ENCODE measurements around the gene SHANK2. TPM values are rescaled to one million over a fixed set of nuclear protein-coding genes. Genes with fewer than 3 reads are reported as not detected.

SHANK2 gene
- total RNA-seq, 1 donor from 2014 or later = 59.8 TPM

DNA sequence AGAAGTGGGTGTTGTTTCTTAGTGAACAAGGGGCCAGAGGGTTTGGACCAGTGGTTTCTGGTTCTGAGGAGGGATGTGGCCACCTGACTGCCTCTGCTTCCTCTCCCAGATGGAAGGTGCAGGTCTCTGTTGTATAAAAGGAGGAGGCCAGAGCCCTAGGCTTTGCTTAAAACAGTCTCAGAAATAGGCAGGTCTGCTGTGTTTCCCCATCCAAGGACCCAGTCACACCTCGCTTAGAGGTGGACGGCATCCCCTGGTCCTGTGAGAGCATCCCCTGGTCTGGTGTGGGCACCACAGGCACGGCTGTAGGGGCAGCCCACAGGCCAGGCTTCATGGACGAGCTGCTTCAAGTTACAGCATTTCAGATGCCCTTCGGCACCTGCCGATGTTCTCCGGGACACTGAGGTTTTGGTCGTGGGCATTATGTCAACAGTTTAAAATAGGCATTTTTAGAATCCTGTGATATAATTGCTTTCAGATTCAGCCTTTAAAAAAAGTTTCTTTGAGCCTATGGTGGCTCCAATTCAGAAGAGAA lies 45.7 kb upstream of the SHANK2 start:
- no peak overlapping the region for H3K27ac ChIP-seq
- H3K4me1 ChIP-seq = no peaks in the 10 kb centered on the region
- peaks cover 3% of the 10 kb centered on the region for H3K27me3 ChIP-seq (ENCODE audit: low read depth)

DNA sequence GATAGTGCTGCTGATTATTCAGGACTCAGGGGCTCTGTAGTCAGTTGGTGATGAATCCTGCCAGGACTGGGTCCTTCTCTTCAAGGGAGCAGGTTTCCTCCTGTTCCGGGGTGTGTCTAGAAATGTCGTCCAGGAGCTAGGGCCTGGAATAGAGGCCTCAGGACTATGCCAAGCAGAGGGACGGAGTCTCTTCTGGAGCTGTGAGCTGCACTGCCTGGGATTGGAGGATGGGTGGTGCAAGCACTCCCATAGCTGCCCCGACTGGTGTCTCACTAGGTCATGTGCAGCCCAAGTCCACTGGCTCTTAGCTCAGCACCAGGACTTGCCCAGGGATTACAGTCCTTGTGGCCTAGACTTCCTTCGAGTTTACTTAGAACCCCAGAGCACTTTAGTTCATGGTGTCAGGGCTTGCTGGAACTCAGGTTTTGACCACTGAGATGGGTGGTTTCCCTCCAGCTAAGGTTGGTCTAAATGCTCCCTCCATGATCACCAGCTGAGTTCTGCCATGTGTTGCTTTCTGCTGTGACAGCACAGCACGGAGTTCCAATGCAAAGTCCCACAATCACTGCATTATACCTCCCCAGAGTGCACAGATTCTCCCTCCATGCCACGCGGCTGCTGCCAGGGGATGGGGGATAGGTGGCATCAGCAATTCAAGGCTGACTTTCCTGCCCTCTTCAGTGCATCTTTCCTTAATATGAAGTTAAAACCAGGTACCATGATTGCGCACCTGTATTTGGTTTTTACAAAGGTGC lies 42.6 kb upstream of the SHANK2 start:
- no peaks in the 10 kb centered on the region for H3K27me3 ChIP-seq (ENCODE audit: low read depth)
- intact Hi-C loops (cut with DNase I) = no loop called here
- no peaks in the 10 kb centered on the region for H3K9me3 ChIP-seq
- no peak overlapping the region for H3K4me3 ChIP-seq
- H3K4me1 ChIP-seq = no peaks in the 10 kb centered on the region
- H3K36me3 ChIP-seq = no peaks in the 10 kb centered on the region
- DNase-seq (no peak), ATAC-seq (no peak)
- TF ChIP-seq, protein P1, sequence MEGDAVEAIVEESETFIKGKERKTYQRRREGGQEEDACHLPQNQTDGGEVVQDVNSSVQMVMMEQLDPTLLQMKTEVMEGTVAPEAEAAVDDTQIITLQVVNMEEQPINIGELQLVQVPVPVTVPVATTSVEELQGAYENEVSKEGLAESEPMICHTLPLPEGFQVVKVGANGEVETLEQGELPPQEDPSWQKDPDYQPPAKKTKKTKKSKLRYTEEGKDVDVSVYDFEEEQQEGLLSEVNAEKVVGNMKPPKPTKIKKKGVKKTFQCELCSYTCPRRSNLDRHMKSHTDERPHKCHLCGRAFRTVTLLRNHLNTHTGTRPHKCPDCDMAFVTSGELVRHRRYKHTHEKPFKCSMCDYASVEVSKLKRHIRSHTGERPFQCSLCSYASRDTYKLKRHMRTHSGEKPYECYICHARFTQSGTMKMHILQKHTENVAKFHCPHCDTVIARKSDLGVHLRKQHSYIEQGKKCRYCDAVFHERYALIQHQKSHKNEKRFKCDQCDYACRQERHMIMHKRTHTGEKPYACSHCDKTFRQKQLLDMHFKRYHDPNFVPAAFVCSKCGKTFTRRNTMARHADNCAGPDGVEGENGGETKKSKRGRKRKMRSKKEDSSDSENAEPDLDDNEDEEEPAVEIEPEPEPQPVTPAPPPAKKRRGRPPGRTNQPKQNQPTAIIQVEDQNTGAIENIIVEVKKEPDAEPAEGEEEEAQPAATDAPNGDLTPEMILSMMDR (IDR thresholded peaks at IDR 0.05) = no peak
- H3K27ac ChIP-seq = no peak overlapping the region

More for the DNA sequence above, 45.7 kb upstream of the SHANK2 start:
- no peak overlapping the region for H3K4me3 ChIP-seq
- H3K36me3 ChIP-seq = no peaks in the 10 kb centered on the region
- ATAC-seq (no peak), DNase-seq (no peak)
- TF ChIP-seq, protein P1 (IDR thresholded peaks at IDR 0.05) = no peak
- intact Hi-C loops (cut with DNase I) = no loop called here
- no peaks in the 10 kb centered on the region for H3K9me3 ChIP-seq

DNA sequence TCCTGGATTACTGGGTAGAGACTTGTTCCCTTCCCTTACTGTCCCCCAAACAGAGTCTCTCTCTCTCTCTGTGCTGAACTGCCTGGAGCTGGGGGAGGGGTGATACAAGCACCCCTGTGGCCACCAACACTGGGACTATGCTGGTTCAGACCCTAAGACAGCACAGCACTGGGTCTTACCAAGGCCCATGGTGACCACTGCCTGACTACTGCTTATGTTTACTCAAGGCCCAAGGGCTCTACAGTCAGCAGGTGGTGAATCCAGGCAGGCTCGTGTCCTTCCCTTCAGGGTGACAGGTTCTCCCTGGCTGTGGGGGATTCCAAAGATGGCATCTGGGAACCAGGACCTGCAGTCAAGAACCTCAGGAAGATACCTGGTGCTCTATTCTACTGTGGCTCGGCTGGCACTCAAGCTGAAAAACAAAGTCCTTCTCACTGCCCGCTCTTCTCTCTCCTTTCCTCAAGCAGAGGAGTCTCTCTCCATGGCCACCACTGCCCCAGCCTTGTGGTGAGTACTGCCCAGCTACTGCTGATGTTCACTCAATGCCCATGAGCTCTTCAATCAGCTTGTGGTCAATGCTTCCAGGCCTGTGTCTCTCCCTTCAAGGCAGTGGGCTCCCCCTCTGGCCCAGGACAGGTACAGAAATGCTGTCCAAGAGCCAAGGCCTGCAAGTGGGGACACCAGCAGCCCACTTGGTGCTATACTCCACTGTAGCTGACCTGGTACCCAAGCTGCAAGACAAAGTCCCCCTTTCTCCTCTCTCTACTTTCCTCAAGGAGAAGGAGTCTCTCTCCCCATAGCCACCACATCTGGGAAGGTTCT lies 41.8 kb upstream of the SHANK2 start:
- TF ChIP-seq, protein P1 (IDR thresholded peaks at IDR 0.05) = no peak
- H3K27me3 ChIP-seq (ENCODE audit: low read depth) = no peaks in the 10 kb centered on the region
- no peak for ATAC-seq
- no peaks in the 10 kb centered on the region for H3K9me3 ChIP-seq
- intact Hi-C loops (cut with DNase I) = no loop called here
- H3K4me3 ChIP-seq = no peak overlapping the region
- no peaks in the 10 kb centered on the region for H3K36me3 ChIP-seq
- H3K27ac ChIP-seq = no peak overlapping the region
- H3K4me1 ChIP-seq = no peaks in the 10 kb centered on the region
- DNase-seq = no peak

DNA sequence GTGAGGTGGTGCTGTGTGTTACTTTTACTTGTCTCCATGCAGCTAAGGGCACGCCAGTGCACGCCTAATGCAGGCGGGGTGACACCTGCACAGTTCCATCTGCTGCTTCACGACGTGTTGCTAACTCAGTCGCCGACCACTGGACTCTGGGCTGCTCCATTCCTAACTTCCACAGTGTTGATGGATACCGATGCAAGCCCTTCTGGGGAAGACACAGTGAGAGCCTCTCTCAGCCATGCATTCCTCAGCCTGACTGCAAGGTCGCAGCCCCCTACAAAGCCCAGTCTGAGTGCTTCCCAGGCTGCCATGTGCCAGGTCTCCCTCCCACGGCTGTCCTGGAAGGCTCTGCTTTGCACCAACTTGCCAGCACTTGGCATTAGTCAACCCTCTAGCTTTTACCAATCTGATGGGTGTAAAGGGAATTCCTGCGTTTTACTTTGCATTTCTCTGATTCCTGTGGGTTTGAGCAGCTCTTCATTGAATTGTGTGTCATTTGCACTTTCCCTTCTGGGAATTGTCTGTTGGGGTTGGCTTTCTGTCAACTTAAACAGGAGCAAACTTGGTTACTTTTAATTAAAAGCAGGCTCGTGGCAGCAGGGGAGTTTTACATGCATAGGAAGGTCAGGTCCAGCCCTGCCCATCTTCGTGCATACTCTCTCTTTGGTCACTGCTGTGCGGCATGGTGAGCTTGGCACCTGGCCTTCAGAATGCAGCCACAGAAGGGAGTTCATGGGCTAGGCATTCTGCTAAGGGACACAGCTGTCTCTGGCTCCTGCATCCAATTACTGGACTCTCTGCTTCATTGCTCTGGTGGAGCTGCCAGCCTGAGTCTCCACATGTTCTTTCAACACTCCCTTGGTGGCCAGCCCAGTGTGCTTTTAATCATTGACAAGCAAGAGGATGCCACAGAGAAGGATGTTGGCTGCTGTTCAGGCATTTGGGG lies 34.6 kb upstream of the SHANK2 start:
- ATAC-seq = peak; percentile 68
- DNase-seq = peak; percentile 57

More for the DNA sequence above, 34.6 kb upstream of the SHANK2 start:
- no peaks in the 10 kb centered on the region for H3K27me3 ChIP-seq (ENCODE audit: low read depth)
- H3K36me3 ChIP-seq = no peaks in the 10 kb centered on the region
- TF ChIP-seq, protein P1 (IDR thresholded peaks at IDR 0.05) = no peak
- intact Hi-C loops (cut with DNase I) = no loop called here
- H3K4me1 ChIP-seq = peaks cover 9% of the 10 kb centered on the region
- no peaks in the 10 kb centered on the region for H3K9me3 ChIP-seq
- no peak overlapping the region for H3K4me3 ChIP-seq
- H3K27ac ChIP-seq = no peak overlapping the region

Data from lower lobe of right lung (tissue), 2 donors.